Measurements from ENCODE around the gene GALNT2. TPM values are rescaled to one million over a fixed set of nuclear protein-coding genes. Genes with fewer than 3 reads are reported as not detected.
A peak's percentile ranks its signal among the peaks of the same experiment; 100 is the strongest.

The GALNT2 gene
- total RNA-seq, 8 experiments from 2014 or later = 28.1 to 70.6 (median 41.3) TPM

DNA sequence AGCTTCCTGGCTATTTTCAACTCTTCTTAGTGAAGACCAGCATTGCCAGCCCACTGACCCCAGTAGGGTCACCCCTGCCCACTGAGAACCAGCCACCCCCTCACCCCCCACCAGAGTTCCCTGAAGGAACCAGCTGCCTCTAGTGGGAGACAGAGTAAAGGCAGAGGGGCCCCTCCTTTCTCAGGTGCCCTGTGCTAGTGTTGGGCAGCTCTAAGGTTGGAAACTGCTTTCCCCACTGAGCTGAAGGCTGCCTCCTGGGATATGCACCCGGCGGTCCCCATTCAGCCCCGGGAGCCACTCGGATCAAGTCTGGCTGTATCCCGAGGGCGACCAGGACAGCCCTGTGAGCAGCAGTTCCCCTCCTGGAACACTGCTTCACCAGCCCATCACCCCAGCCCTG, 248.1 kb downstream of the GALNT2 start:
- 82 to 100% methylated on average over 2 to 6 of the region's 6 CpGs; no CpG with 5 or more reads in 8 of the 10 experiments for WGBS, 10 experiments
- in situ Hi-C loops (cut with MboI; ENCODE audit: low pct_unique_long_range_greater_than_20kb in 2 of 9, low sequenced_read_pairs in 9 of 9, unreplicated experiment in 9 of 9) = loop anchor here in 8 of 9 experiments (25.0 kb wide), 2 partner anchors 653 to 1053 kb away; partner anchors contain the start of gene RAB4A (in 3 of the 8)
- Histone ChIP-seq H3K4me3 (no peak overlapping the region), H3K27ac (no peak overlapping the region), H3K4me1 (replicated peaks in 1 of 2) (no peaks in the 10 kb centered on the region)
- ATAC-seq (replicated peaks in 6 of 8) = no peak

DNA sequence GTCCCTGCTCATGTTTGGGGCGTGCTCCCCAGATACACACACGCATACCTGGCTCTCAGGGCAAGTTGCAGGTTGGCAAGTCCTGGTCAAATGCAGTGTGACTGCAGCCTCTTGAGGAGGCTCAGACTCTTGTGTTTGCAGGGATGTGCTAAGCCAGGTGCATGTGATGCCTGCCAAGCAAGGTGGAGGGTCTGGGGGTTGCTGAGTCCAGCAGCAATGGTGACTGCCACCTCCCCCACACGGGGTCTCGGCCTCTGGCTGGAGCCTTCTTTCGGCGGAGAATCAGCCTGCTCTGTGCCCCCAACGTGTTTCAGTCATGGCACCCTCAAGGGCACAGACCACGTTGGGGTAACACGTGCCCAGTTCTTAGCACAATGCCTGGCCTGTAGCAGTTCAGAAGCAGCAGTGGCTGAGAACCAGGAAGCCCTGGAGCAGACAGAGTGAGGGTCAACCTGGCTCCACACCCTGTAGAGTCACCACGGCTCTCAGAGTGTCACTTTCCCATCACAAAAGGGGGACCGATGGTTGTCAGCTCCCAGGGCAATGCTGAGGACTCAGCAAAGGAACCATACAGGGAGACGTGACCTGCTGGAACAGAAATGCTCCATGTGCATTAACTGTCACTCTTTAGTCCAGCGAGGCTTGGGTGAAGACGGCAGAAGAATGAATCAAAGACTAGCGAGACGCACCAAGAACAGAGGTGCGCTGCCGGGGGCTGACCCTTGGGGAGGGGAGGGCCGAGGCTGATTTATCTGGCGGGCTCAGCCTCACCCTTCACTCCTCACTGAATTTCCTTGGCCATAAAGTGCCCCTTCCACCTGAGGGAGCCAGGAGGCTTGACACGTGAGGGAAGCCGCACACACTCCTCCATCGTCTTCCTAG, 250.1 kb downstream of the GALNT2 start:
- 42 to 92% (median 83%) methylated on average over 2 to 11 of the region's 23 CpGs; no CpG with 5 or more reads in 3 of the 10 experiments for WGBS, 10 experiments
- in situ Hi-C loops (cut with MboI; ENCODE audit: low pct_unique_long_range_greater_than_20kb in 2 of 9, low sequenced_read_pairs in 9 of 9, unreplicated experiment in 9 of 9) = loop anchor here in 8 of 9 experiments (25.0 kb wide), 2 partner anchors 655 to 1055 kb away; partner anchors contain the start of gene RAB4A (in 3 of the 8)
- no peaks in the 10 kb centered on the region for H3K4me1 ChIP-seq (replicated peaks in 1 of 2)

DNA sequence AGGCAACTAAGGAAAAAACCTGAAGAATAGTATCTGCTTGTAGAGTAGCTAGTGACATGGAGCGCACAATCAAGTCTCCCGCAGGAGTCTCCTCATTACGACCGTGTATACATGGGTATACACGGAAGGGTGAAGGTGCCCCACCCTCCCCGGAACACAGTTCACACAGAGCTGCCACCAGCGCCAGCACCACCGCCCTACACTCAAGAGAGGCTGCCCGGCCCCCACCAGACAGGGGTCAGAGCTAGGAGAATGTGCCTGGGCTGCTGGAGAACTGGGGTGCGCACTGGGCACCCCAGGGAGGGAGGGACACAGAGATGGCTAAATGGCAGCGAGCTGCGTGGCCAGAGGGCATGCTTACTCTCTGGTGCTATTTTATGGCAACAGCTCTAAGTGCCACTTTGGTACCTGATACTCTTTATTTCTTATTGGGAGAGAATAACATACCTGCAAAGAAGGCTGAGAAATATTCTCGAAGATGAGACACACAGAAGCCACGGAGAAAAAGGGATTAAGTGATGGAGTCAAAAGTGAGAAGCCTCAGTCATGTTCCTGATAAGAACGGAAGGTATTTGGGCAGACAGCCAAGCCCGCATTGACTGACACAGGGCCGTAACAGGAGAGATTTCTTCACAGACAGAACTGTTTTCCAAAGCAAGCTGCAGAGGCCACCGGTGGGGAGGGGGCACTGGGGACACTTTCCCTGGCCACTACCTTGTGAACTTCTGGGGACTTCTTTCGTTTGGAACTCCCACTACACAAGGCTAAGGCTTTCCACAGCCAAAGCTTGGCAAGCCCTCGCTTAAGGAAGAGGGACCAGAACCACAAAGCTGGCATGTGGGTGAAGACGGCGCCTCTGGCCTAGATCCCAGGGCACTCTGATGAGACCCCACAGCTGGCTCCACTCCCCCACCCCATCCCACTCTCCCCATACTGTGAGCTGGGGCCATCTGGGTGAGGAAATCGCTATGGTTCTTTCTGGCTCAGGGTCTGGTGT, 251.1 kb downstream of the GALNT2 start:
- no peaks in the 10 kb centered on the region for H3K4me1 ChIP-seq (replicated peaks in 1 of 2)
- ATAC-seq (replicated peaks in 6 of 8) = no peak
- H3K27ac ChIP-seq = no peak overlapping the region
- no peak overlapping the region for H3K4me3 ChIP-seq
- 48 to 90% (median 83%) methylated on average over 2 to 18 of the region's 23 CpGs; no CpG with 5 or more reads in 2 of the 10 experiments for WGBS, 10 experiments
- in situ Hi-C loops (cut with MboI; ENCODE audit: low pct_unique_long_range_greater_than_20kb in 2 of 9, low sequenced_read_pairs in 9 of 9, unreplicated experiment in 9 of 9) = loop anchor here in 8 of 9 experiments (25.0 kb wide), 2 partner anchors 656 to 1056 kb away; partner anchors contain the start of gene RAB4A (in 3 of the 8)

More for the DNA sequence above, 250.1 kb downstream of the GALNT2 start:
- H3K27ac ChIP-seq = no peak overlapping the region
- peak in 1 of 8 experiments; percentile 7 for ATAC-seq (replicated peaks in 6 of 8)
- no peak overlapping the region for H3K4me3 ChIP-seq

DNA sequence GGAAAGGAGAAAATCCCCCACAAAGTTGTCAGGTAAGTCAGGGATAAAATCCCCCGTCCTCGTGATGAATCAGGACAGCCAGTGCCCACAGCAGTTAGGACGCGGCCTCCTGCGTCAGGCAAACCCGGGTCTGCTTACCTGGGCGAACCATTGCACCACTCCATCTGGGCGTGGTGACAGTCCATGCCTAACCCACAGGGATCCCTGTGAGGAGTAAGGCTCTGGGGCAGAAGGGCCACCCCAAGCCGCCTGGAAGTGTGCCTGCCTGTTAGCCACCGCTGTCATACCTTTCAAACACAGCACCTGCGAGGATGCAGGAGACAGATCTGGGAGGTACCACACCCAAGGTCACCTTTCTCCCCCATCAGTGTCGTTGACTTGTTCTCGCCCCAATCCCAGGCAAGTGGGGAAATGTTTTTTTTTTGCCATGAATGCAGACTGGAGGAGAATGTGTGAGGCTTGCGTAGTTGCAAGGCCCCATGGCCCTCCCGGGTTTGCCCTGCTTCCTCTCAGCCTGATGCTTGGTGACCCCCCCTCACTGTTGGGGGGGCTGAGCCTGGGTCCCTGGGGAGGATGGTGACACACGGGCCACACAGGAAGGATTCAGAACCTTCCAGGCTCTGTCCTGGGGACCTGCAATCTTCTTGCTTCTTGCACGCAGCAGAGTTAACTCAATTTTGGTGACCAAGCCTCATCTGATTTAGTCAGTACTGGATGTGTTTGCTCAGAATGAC, 252.1 kb downstream of the GALNT2 start:
- no peak for ATAC-seq (replicated peaks in 6 of 8)
- in situ Hi-C loops (cut with MboI; ENCODE audit: low pct_unique_long_range_greater_than_20kb in 2 of 9, low sequenced_read_pairs in 9 of 9, unreplicated experiment in 9 of 9) = loop anchor here in 8 of 9 experiments (25.0 kb wide), 2 partner anchors 657 to 1057 kb away; partner anchors contain the start of gene RAB4A (in 3 of the 8)
- no peaks in the 10 kb centered on the region for H3K4me1 ChIP-seq (replicated peaks in 1 of 2)
- H3K27ac ChIP-seq = no peak overlapping the region
- H3K4me3 ChIP-seq = no peak overlapping the region
- 0 to 100% (median 89%) methylated on average over 1 to 13 of the region's 17 CpGs; no CpG with 5 or more reads in 2 of the 10 experiments for WGBS, 10 experiments

DNA sequence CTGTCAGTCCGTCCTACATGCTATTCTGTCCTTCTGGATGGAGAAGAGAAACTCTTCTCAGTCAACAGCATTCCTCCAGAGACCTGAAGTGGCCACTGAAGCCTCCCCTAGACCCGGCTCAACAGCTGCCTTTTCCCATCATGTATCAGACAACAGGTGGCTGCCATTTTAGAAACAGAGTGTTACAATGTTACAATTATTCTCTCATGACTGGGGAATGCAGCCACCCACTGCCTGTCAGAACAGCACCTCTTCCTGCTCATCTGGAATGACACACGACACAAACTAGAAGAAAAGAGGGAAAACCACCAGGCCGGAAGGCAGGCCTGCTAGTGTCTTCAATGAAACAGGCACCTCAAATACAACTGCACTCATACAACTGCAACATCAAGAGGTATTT, 253.8 kb downstream of the GALNT2 start:
- Histone ChIP-seq H3K27ac (no peak overlapping the region), H3K4me3 (no peak overlapping the region), H3K4me1 (replicated peaks in 1 of 2) (no peaks in the 10 kb centered on the region)
- WGBS, 10 experiments = 11 to 100% (median 94%) methylated on average over 1 to 4 of the region's 4 CpGs; no CpG with 5 or more reads in 2 of the 10 experiments
- no peak for ATAC-seq (replicated peaks in 6 of 8)
- in situ Hi-C loops (cut with MboI; ENCODE audit: low pct_unique_long_range_greater_than_20kb in 2 of 9, low sequenced_read_pairs in 9 of 9, unreplicated experiment in 9 of 9) = loop anchor here in 8 of 9 experiments (25.0 kb wide), 2 partner anchors 659 to 1059 kb away; partner anchors contain the start of gene RAB4A (in 3 of the 8)

DNA sequence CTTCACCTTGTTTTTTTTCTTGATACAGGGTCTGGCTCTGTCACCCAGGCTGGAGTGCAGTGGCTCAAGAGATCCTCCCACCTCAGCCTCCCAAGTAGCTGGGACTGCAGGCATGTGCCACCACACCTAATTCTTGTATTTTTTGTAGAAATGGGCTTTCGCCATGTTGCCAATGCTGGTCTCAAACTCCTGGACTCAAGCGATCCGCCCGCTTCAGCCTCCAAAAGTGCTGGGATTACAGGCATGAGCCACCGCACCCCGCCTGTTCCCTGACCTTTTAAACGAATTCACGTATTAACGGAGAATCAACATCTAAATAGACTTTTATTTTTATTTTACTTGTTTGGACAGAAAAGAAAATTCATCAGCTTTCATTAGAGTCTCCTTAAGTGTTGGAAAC, 254.3 kb downstream of the GALNT2 start:
- Histone ChIP-seq H3K27ac (no peak overlapping the region), H3K4me1 (replicated peaks in 1 of 2) (no peaks in the 10 kb centered on the region), H3K4me3 (no peak overlapping the region)
- 65 to 100% (median 91%) methylated on average over 4 to 9 of the region's 9 CpGs; no CpG with 5 or more reads in 1 of the 10 experiments for WGBS, 10 experiments
- in situ Hi-C loops (cut with MboI; ENCODE audit: low pct_unique_long_range_greater_than_20kb in 2 of 9, low sequenced_read_pairs in 9 of 9, unreplicated experiment in 9 of 9) = loop anchor here in 8 of 9 experiments (25.0 kb wide), 2 partner anchors 659 to 1059 kb away; partner anchors contain the start of gene RAB4A (in 3 of the 8)
- no peak for ATAC-seq (replicated peaks in 6 of 8)

DNA sequence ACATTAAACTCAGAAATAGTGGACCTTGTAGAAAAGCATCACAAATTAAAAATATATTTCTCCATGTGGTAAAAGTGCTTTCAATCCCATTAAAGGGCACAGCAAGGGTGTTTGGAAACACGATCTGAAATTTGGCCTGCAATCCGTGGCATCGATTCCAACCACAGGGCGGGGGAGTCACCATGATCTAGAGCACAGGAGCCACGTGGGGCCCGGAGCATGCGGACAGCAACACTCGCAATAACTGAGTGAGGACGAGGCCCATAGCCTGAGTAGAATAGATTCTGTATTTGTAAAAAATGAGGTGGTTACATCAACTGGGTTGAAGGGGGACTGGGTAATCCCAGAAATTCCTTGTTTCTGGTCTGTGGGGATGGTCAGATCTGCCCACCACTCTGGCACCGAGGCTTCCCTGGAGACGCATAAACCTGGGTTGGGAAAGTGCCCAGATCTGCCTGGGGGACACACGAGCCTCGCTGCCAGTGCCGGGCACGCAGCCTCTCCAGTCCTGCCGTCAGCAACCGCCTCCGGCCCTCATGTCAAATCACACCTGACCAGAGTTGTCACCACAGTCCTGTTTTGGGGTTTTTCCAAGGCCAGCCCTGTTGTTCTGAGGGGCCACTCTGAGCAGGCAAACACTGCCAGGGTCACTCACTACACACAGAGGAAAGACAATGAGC, 254.8 kb downstream of the GALNT2 start:
- H3K27ac ChIP-seq = no peak overlapping the region
- H3K4me3 ChIP-seq = no peak overlapping the region
- no peaks in the 10 kb centered on the region for H3K4me1 ChIP-seq (replicated peaks in 1 of 2)
- ATAC-seq (replicated peaks in 6 of 8) = no peak
- in situ Hi-C loops (cut with MboI; ENCODE audit: low pct_unique_long_range_greater_than_20kb in 2 of 9, low sequenced_read_pairs in 9 of 9, unreplicated experiment in 9 of 9) = loop anchor here in 8 of 9 experiments (25.0 kb wide), 2 partner anchors 660 to 1060 kb away; partner anchors contain the start of gene RAB4A (in 3 of the 8)
- WGBS, 10 experiments = 0 to 95% (median 89%) methylated on average over 1 to 18 of the region's 18 CpGs; no CpG with 5 or more reads in 2 of the 10 experiments

DNA sequence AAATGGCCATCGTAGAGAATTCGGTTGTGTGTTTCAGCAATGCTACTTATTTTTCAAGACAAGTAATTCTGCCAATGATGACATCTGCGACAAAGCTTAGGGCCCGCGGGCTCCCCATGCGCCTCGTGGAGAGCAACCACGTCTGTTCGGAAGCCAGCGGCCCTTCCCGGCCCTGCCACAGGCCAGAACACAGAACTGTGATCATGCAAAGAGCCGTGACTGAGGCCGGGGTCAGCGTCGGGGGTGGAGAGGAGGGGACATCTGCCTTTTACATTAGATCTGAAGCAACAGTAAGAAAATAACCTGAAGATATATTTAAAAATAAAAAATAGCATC, 255.4 kb downstream of the GALNT2 start:
- 92 to 100% (median 97%) methylated on average over 1 to 15 of the region's 15 CpGs; no CpG with 5 or more reads in 6 of the 10 experiments for WGBS, 10 experiments
- in situ Hi-C loops (cut with MboI; ENCODE audit: low pct_unique_long_range_greater_than_20kb in 2 of 9, low sequenced_read_pairs in 9 of 9, unreplicated experiment in 9 of 9) = loop anchor here in 8 of 9 experiments (25.0 kb wide), 2 partner anchors 660 to 1060 kb away; partner anchors contain the start of gene RAB4A (in 3 of the 8)
- Histone ChIP-seq H3K4me1 (replicated peaks in 1 of 2) (no peaks in the 10 kb centered on the region), H3K27ac (no peak overlapping the region), H3K4me3 (no peak overlapping the region)
- ATAC-seq (replicated peaks in 6 of 8) = no peak

DNA sequence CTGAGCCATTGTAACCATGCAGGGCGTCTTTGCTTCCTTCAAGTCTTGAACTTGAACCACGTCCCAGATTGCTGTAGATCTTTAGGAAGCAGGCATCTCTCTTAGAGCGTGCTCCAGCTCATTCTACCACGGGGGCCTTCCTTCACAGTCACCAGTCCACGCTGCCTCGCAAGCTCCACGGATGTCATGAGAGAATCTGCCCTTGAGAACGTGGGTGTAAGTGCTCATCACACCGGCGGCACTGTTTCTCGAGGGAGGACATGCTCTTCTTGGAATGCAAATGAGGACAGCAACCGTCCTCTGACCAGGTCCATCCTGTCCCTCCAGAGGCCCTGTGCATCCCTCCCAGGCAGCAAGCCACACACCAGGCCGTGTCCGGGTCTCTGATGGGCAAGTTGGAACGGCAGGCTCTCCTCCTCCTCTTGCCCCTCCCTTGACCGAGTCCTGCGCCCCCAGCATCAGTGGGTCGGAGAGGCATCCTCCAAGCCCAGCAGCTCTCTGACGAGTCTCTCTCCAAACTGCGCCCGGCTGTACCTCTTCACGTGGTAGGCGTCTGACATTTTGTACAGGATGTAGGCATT, 256.0 kb downstream of the GALNT2 start:
- WGBS, 10 experiments = 67 to 100% (median 89%) methylated on average over 2 to 15 of the region's 23 CpGs; no CpG with 5 or more reads in 3 of the 10 experiments
- Histone ChIP-seq H3K27ac (no peak overlapping the region), H3K4me1 (replicated peaks in 1 of 2) (no peaks in the 10 kb centered on the region), H3K4me3 (no peak overlapping the region)
- ATAC-seq (replicated peaks in 6 of 8) = peak in 1 of 8 experiments; percentile 18
- in situ Hi-C loops (cut with MboI; ENCODE audit: low pct_unique_long_range_greater_than_20kb in 2 of 9, low sequenced_read_pairs in 9 of 9, unreplicated experiment in 9 of 9) = loop anchor here in 8 of 9 experiments (25.0 kb wide), 2 partner anchors 661 to 1061 kb away; partner anchors contain the start of gene RAB4A (in 3 of the 8)

DNA sequence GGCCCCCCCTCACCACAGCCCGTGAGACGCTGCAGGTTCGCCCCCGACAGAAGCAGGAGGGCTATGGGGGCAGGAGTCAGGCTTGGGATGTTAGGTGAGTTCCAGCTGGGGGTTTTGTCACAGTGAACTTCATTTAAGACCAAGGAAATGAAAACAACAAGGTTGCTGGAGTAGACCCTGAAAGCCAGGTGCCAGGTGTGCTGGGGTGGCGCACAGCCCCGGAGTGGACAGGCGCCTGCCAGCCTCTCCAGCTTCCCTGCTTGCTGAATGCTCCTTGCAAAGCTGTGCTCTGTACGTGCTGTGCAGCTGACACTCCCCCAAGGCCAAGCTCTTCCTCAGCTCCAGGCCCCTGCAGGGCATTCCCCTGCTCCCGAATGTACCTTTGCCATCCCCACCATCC, 256.6 kb downstream of the GALNT2 start:
- Histone ChIP-seq H3K27ac (no peak overlapping the region), H3K4me1 (replicated peaks in 1 of 2) (no peaks in the 10 kb centered on the region), H3K4me3 (no peak overlapping the region)
- 92 to 100% (median 95%) methylated on average over 4 to 8 of the region's 9 CpGs; no CpG with 5 or more reads in 7 of the 10 experiments for WGBS, 10 experiments
- ATAC-seq (replicated peaks in 6 of 8) = no peak
- in situ Hi-C loops (cut with MboI; ENCODE audit: low pct_unique_long_range_greater_than_20kb in 2 of 9, low sequenced_read_pairs in 9 of 9, unreplicated experiment in 9 of 9) = loop anchor here in 8 of 9 experiments (25.0 kb wide), 2 partner anchors 661 to 1061 kb away; partner anchors contain the start of gene RAB4A (in 3 of the 8)
